GM18511 (cell line): ENCODE data around the gene C11orf65.
"Not testable (repeated sequence)": the region's sequence is repeated elsewhere in the genome, so short reads cannot be mapped to it uniquely, and the experiment has no call there.

Experiments used
- ATAC-seq: cut with Tn5 transposase; IDR thresholded peaks from one replicate; pipeline ENCODE4 v1.9.1; 2021; ENCODE audit warnings: mild to moderate bottlenecking, moderate library complexity; ENCODE audit not compliant: unreplicated experiment

C11orf65 gene

DNA sequence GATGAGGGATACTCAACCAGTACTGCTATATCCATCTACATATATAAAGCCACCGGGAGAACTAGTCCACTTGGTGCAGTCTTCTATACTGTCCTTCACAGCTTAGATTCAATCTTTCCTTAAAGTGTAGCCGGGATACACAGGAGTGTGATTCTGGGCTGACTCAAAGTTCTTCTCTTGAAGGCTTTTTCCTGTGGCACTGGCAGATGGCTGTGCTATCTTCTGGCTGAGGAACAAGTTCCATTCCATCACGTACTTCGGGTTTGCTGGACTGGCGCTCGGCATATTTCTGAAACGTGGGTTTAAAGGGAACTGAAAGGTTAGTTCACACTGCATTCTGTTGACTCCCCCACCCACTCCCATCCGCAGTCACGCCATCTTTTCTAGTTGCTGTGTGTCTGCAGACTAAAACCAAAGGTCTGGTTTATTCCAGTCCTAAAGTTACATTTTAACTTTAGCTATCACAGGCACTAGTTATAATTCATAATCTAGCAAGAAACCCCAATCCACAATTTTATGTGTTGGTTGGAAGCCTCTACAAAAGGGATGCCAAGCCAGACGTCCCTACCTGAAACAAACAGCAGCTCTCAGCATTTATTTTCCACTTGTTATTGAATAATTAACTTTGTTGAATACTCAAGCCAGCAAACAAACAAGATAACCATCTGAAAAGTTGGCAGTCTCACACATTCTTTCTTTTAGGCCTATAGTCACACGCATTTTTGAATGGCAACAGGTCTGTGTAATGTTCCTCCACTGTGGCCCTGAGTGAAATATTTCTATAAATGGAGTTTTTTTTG lies 7.5 kb upstream of the C11orf65 start:
- ATAC-seq = no peak

DNA sequence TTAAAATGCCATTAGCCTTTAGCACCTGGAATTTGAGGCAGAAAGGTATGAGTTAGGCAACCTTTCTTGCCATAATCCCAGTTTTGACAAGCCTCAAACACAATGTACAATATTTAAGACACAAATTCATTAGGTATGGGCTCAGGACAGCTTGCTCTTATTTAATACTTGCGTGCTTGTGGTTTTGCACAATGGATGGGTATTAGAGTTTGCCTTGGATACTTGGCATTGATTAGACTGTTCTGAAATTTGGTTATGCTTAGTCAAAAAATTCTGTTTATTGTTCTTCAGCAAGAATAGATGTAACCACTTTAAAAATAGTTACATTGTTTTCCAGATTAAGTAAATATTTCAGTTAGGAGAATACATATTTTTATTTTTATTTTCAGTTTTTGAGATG lies 5.4 kb upstream of the C11orf65 start:
- ATAC-seq = no peak

DNA sequence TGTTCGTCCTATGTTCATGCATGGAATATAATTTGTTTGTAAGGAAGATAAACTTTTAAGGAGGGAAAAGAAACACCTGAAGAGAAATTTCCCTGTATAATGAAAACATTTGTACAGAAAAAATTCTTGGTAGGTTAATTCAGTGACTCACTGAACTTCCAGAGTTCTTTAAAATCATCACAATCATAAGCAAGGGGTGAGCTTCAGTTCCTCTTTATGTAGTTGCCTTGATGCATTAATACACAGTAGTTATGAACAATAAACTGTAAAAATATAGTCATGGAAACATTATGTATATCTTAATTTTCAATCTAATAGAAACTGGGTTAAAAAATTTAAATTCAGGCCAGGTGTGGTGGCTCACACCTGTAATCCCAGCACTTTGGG lies 1.1 kb upstream of the C11orf65 start:
- ATAC-seq = no peak

DNA sequence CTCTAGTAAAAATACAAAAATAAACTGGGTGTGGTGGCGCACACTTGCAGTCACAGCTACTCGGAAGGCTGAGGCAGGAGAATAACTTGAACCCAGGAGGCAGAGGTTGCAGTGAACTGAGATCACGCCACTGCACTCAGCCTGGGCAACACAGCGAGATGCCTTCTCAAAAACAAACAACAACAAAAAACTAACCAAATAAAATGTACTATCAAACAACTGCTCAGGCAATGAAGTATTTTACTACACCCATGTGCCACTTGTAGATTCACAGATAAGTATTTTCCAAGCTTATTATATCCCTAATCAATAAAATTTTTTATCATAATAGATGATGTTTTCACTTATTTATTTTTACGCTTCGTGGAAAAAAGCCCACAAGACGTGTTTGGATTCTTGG lies 924 bp downstream of the C11orf65 start:
- no peak for ATAC-seq

DNA sequence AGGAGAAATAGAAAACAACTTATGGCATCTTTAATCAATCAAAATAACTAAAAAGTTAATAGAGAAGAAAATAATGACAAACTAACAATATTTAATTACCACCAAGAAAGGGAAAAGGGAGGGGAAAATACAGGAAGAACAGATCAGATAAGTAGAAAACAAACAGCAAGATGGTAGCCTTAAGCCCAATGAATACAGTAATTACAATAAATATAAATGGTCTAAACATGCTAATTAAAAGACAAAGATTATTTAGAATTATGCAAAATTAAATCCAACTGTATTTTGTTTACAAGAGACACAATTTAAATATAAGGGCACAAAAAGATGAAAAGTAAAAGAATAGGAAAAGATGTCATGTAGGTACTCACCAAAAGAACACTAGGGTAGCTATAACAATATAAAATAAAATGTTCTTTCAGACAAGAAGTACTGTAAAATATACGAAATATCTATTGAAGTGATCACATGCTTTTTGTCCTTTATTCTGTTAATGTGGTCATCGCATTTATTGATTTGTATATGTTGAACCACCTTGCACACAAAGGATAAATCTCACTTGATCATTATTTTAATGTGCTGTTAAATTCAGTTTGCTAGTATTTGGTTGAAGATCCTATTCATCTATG lies 14.0 kb downstream of the C11orf65 start:
- no peak for ATAC-seq

DNA sequence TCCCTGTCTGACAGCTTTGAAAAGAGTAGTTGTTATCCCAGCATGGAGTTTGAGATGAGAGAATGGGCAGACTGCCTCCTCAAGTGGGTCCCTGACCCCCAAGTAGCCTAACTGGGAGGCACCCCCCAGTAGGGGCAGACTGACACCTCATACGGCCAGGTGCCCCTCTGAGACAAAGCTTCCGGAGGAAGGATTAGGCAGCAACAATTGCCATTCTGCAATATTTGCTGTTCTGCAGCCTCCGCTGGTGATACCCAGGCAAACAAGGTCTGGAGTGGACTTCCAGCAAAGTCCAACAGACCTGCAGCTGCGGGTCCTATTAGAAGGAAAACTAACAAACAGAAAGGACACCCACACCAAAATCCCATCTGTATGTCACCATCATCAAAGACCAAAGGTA lies 25.9 kb downstream of the C11orf65 start:
- ATAC-seq = not testable (repeated sequence)

DNA sequence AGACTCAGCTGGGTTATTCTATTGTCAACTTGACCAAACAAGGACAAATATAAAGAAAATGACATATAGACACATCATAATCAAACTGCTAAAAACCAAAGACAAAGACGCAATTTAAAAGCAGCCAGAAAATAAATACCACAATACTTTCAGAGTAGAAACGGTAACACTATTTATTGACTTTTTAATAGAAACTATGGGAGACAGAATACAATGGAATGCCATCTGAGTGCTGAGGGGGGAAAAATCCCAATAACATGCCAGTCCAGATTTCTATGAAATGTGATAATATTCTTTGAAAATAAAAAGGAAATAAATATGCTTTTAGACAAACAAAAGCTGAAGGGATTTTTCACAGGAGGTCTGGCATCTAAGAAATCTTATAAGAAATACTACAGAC lies 30.7 kb downstream of the C11orf65 start:
- no peak for ATAC-seq

DNA sequence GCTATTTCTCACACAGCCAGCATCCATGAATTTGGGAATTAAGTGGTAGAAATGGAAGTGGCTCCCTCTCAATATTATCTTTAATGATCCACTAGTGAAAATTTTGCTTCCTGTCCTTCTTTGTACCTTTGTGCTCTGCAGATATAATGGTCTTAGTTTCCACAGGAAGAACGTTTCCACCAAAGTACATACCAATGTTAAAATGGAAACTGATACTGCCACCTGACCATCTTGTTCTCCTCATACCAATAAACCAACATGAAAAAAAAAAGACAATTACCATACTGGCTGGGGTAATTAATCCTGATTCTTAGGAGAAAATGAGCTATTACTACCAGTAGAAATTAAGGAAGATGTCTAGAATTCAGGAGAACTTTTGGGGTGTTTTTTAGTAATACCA lies 32.3 kb downstream of the C11orf65 start:
- ATAC-seq = no peak

DNA sequence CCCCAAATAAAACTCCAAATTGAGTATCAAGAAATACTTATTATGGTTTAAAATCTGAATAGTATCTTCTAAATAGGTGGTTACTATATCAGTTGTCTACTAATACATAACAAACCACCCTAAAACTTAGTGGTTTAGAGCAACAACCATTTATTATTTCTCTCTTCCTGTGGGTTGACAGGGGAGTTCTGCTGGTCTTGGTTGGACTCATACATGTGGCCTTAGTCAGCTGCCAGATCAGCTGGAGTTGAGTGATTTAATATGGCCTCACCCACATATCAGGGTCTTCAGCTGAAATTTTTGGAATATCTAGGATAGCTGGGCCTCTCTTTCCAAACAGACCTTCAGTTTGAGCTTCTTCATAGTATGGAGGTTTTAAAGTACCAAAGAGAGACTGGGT lies 34.5 kb downstream of the C11orf65 start:
- no peak for ATAC-seq

DNA sequence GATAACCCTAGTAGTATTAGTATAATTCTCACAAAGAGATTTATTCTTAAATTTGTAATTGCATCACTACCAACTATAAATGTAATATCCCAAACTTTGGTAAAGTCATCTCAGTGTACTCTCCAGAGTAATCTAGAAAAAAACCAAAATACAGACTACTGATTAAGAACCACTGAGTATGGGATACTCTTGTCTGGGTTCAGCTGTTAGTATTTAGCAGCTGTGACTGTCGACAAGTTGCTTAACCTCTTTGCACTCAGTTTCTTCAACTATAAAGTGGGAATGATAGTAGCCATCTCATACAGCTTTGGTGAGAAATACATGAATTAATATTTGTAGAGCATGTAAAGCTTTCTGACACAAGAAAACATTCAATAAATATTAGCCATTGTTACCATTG lies 35.3 kb downstream of the C11orf65 start:
- no peak for ATAC-seq

DNA sequence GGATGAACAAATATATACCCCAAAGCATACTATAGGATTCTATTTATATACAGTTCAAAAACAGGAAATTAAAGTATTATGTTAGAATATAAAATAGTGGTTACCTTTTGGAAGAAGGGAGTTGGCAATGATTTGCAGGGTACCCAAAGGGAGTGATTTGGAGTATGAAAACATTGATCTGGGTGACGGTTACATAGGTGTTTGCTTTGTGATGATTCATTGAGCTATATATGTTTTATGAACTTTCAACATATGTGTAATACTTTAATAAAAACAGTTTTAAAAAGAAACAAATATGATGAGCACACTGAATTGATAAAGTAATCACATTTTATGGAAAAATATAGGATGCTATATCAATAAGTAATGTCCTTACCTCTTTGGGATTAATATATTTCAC lies 36.0 kb downstream of the C11orf65 start:
- ATAC-seq = no peak

DNA sequence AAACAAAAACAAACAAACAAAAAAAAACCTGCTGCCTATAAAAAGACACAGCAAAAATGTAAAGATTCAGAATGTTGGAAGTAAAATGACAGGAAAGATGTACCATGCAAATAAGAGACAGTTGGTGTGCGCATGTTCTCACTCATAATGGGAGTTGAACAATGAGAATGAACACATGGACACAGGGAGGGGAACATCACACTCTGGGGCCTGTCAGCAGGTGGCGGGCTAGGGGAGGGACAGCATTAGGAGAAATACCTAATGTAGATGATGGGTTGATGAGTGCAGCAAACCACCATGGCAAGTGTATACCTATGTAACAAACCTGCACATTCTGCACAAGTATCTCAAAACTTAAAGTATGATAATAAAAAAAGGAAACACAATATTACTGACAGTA lies 49.8 kb downstream of the C11orf65 start:
- not testable (repeated sequence) for ATAC-seq

DNA sequence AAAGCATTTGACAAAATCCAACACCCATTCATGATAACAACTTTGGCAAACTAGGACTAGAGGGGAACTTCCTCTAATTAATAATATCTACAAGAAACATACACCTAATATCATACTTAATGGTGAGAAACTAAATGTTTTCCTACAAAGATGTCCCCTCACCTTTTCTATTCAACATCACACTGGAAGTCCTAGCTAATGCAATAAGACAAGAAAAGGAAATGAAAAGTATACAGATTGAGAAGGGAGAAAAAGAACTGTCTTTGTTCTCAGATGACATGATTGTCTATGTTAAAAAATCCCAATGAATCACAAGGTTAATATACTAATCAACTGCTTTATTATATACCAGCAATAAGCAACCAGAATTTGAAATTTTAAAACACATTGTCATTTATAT lies 52.4 kb downstream of the C11orf65 start:
- ATAC-seq = no peak

DNA sequence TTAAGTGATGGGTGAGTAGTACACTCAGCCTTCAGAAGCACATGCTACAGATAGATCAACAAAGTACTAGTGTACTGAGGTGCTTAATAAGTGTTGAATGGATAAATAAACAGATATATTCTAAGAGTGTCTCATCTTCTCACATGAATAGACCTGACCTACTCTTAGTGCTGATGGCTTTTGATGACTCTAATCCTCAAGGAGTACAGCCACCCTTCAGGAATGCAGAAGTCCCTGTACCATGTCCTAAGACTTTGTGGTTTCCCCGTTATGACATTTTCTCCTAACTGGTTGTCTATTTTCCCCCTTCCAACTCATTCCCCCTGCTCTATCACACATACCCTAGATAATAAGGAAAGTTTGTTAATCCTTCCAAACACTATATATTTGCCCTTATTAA lies 61.6 kb downstream of the C11orf65 start:
- no peak for ATAC-seq

DNA sequence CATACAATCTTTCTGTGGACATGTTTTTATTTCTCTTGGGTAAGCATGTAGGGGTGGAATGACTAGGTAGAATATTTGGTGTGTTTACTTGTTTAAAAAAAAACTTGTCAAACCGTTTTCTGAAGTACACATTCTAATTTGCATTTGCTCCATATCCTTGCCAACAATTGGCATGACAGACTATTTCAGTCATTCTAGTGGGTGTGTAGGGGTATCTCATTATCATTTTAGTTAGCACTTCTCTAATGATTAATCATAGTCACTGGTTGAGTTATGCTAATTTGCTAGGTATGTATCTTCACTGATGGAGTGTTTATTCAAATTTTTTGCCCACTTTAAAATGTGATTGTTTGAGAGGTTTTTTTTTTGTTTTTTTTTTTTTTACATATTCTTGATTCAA lies 64.3 kb downstream of the C11orf65 start:
- ATAC-seq = no peak

DNA sequence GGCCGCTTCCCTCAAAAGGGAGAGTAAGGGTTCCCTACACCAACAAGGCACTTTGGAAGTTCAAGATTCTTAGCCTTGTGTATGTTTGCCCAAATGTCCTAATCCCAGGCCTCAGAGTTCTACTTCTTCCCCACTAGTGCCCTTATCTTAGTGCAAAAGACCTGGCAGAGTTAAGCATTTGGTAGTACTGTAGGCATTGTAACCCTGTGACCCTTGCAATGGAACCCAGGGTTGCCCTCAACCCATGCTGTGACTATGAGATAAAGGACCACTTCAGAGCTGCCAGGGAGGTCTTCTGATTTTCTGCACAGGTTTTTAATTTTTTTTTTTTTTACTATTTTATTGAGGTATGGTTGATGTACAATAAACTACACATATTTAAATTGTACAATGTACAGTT lies 65.1 kb downstream of the C11orf65 start:
- ATAC-seq = no peak

DNA sequence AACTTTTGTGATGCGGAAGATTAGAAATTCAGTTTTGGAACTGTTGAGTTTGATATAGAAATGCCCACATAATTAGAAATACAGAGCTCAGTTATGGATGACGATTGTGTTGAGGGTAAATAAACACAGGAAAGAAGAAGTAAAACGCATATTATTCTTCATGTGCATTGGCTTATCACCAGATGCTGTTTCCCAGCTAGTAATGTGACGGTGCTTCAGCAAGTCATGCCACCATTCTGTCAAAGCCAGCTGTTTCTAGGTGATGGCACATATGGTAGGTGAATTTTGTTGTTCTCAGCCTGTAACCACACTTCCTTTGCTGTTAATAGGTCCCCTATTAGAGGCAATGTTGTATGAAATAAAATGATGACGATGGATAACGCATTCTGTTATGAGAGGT lies 68.9 kb downstream of the C11orf65 start:
- no peak for ATAC-seq

DNA sequence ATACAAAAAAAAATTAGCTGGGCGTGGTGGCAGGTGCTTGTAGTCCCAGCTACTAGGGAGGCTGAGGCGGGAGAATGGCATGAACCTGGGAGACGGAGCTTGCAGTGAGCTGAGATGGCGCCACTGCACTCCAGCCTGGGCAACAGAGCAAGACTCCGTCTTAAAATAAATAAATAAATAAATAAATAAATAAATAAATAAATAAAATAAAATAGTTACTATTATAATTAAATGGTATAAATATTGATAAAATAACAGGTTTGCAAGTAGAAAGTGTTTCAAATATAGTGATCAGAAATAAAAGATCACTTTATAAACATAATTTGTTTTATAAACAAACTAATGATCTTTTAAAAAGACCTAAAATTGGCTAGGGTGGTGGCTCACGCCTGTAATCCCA lies 70.7 kb downstream of the C11orf65 start:
- not testable (repeated sequence) for ATAC-seq

DNA sequence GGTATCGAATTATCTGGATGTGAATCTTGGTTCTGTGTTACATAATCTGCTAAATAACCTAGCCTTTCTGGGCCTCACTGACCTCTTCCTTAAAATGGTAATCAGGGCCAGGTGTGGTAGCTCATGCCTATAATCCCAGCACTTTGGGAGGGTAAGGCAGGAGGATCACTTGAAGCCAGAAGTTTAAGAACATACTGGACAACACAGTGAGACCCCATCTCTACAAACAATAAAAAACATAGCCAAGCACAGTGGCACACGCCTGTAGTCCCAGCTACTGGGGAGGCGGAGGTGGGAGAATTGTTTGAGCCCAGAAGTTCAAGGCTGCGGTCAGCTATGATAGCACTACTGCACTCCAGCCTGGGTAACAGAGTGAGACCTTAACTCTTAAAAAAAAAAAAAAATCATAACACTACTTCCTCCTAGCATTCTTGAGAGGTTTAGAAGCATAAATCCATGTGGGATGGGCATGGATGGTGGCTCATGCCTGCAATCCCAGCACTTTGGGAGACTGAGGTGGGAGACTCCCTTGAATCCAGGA lies 72.5 kb downstream of the C11orf65 start:
- ATAC-seq = no peak

DNA sequence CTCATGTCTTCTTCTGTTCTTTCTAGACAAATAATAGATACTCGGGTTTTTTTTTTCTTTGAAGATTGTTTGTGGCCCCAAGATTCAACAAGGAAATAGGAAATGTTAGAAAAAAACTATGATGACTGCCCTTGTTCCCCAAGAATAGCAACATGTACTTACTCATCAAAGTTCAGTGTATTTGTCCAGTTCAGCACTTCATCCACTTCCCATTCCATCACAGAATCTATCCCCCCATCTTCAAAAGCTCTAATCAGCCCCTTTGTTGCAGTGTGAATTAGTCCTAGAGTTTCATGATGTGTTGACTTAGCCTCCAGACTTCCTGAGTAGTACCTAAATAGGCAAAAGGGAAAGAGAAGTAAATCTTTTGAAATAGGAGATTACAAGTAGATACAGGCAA lies 74.3 kb downstream of the C11orf65 start:
- no peak for ATAC-seq

DNA sequence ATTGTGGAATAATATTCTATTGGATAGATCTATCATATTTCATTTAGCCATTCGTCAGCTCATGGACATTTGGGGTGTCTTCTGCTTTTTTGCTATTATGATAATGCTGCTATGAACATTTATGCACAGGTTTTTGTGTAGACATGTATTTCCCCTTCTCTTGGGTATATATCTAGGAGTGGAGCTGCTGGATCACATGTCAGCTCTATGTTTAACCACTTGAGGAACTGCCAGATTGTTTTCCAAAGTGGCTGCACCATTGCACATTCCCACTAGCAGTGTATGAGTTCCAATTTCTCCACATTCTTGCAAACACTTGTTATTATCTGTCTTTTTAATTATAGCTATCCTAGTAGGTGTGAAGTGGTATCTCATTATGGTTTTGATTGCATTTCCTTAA lies 75.0 kb downstream of the C11orf65 start:
- ATAC-seq = no peak

DNA sequence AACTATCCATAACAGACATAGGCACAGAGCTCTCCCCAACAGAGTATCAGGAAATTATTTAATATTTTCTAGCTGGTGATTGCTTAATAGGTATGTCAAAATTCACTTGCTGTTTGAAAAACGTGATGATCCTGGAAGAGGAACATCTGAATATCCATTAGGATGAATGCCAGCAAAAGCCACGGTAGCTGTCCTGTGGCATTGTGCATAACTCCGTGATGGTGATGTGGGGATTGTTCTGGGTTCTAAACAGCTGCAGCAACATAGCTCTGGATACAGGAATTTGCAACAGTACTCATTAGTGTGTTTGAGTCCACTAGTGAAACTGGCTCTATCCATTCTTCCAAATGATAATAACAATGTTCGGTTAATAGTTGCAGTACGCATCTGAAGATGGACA lies 78.8 kb downstream of the C11orf65 start:
- no peak for ATAC-seq
